IPS-NIHi11 (cell line): ENCODE measurements around the gene ANXA2R.
"Not testable (repeated sequence)": the region's sequence is repeated elsewhere in the genome, so short reads cannot be mapped to it uniquely, and the experiment has no call there.

Experiments
- DNase-seq: peaks from one replicate; pipeline ENCODE4 v3.0.0; 2012; ENCODE audit warnings: mixed read lengths, low spot score

ANXA2R gene, protein sequence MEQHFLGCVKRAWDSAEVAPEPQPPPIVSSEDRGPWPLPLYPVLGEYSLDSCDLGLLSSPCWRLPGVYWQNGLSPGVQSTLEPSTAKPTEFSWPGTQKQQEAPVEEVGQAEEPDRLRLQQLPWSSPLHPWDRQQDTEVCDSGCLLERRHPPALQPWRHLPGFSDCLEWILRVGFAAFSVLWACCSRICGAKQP

DNA sequence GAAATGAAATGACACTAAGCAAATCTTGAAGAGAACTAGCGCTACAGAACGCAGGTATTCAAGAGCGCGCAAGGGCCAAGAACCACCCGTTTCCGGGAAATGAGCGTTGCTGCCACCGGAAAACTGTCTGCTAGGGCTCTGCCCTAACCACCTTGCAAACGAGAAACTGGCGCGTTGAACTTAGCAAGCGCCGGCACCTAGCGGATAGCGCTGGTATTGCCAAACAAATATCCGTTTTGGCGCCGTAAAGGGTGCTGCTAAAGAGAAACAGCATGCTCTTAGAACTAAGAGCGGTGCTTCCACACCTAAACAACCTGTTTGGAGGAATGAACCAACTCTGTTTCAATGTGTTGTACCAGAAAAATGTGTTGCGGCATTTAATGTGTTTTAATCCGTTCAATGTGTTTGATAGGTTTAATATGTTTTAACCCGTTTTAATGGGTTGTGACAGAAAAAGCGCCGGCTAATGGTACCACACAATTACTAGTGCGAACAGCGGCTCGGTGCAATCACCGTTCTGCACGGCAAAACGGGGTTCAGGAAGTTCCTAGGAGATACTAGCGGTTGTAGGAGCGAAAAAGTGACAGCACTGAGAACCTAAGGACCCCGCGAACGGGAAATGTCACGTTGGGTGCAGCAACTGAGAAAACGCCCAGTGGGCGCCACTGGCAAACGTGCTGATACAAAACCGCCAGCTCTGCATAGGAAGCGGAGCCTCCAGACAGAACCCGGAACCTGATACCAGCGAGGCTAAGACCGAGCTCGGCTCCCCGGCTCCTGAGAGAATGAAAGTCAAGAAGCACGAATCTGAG lies at the start of gene ANXA2R:
Gene ANXA2R, minus strand, starts transcription at position 33 of the 812 bp plus-strand sequence. CDS start 273 bp downstream, outside the sequence.
- DNase-seq, result peak; percentile 39

DNA sequence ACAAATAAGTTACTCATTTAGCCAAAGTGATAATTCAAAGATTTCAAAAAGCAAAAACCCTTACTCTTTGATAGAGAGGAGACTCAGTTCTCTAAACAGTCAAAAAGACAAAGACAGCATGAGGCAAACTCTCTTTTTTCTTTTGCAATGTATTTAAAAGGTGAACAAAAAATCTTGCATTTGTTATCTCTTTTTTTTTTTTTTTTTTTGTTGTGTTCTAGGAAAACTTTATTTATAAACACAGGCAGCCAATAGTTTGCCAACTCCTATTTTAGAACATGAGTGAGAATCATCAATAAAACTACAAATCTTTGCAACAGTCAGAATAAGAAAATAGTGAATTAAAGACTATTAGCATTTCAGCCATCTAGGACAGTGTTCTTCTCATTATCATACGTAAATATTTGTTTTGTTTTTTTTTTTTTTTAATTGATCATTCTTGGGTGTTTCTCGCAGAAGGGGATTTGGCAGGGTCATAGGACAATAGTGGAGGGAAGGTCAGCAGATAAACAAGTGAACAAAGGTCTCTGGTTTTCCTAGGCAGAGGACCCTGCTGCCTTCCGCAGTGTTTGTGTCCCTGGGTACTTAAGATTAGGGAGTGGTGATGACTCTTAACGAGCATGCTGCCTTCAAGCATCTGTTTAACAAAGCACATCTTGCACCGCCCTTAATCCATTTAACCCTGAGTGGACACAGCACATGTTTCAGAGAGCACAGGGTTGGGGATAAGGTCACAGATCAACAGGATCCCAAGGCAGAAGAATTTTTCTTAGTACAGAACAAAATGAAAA lies 46.2 kb upstream of the ANXA2R start:
- DNase-seq, result not testable (repeated sequence)

DNA sequence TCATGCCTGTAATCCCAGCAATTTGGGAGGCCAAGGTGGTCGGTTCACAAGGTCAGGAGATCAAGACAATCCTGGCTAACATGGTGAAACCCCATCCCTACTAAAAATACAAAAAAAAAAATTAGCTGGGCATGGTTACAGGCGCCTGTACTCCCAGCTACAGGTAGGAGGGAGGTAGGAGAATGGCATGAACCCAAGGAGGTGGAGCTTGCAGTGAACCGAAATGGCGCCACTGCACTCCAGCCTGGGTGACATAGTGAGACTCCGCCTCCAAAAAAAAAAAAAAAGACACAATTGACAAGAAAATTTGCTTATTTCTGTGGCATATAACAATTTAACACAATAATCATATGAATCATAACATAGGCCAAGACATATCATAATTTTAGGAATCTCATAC lies 45.3 kb upstream of the ANXA2R start:
- DNase-seq, result no peak

DNA sequence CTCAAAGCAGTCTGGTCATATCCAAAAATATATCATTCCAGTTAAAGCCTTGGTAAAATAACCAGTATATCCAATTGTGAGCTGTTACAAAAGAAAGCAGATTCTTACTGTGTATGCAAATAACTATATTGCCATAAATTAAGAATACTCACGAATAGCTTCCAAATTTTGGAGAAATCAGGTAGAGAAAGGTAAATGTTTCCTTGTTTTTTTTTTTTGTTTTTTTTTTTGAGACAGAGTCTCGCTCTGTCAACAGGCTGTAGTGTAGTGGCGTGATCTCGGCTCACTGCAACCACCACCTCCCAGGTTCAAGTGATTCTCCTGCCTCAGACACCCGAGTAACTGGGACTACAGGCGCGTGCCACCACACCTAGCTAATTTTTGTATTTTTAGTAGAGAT lies 44.3 kb upstream of the ANXA2R start:
- not testable (repeated sequence) for DNase-seq

DNA sequence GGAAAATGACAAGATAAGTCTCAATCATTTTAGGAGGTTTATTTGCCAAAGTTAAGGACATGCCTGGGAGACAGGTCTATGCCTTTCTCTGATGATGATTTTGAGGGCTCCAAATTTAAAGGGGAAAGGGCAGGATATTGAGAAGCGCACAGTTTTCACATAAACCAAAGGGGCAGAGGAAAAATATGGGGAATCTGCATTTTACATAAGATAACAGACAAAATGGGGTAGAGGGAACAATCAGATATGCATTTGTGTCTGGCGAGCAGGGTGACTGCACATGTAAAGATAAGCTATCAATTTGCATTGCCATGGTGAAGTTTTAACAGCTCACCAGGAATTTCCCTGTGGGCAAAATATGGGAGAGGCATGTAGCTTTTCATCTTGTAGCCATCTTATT lies 41.2 kb upstream of the ANXA2R start:
- DNase-seq, result not testable (repeated sequence)

DNA sequence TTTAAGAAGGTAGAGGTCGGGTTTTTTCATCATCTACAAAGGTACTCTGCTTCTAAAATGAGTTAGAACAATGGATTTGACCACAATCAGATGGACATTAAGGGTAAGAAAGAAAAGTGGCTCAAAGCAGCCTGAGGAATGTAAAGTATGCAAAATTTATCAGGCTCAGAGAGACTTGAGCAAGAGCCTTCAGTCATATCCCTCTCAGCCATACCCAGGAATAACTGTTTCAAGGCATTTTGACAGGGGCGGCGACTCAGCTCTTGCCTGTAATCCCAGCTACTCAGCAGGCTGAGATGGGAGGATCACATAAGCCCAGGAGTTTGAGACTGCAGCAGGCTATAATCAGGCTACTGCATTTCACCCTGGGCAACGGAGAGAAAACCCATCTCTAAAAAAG lies 38.8 kb upstream of the ANXA2R start:
- DNase-seq, result no peak

DNA sequence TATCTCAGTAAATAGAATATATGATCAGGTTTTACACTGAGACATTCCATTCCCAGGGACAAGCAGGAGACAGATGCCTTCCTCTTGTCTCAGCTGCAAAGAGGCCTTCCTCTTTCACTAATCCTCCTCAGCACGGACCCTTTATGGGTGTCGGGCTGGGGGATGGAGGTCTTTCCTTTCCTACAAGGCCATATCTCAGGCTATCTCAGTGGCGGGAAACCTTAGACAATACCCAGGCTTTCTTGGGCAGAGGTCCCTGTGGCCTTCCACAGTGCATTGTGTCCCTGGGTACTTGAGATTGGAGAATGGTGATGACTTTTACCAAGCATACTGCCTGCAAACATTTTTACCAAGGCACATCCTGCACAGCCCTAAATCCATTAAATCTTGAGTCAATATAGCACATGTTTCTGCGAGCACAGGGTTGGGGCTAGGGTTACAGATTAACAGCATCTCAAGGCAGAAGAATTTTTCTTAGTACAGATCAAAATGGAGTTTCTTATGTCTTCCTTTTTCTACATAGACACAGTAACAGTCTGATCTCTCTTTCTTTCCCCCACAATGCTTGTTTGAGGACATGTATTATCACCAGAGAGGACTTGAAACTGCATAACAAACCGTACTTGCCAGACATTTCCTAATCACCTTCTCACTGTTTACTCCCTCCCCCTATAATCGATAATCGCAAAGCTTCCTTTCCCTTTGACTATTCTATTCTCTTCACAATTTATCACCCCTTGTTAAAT lies 37.5 kb upstream of the ANXA2R start:
- not testable (repeated sequence) for DNase-seq

DNA sequence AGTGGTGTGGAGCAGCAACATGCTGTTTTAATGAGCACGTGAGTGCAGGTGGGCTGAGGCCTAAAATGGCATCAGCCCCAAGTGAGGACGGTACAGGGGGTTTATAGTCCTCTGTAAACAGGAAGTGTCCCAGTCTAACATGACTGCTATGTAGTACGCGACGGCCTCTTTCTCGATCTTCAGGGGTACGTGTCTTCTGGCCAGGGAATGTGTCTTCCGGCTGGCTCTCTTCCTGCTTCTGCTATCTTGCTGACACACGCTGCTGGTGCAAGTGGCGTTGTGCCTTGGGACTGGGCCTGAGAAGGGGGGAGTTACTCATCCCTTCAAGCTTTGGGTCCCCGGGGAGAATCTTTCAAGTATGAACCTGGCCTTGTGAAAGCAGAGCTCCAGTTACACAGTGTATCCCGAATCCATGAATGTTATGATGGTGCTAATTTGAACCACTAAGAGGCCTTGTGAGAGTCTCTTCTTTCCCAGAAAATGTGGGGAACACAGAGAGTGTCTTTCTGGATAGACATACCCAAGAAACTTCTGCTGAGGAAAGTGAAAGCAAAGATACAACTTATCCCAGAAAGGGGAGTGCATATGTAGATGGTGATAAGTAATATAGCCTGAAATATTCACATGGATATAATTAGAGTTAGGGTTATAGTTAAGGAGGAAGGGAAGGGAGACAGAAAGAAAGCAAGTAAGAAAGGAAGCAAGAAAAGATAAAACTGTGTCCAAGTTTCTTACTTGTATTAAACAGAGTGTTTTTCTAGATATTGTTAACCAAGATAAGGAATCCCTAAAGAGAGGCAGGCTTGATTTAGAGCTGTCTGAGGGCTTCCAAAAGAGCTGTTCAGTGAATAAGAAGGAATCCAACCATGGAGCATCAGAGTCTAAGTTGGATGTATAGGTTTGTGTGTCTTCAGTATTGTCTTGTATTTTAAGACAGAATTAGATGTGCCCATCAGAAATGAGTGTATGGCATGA lies 35.5 kb upstream of the ANXA2R start:
- DNase-seq, result no peak

DNA sequence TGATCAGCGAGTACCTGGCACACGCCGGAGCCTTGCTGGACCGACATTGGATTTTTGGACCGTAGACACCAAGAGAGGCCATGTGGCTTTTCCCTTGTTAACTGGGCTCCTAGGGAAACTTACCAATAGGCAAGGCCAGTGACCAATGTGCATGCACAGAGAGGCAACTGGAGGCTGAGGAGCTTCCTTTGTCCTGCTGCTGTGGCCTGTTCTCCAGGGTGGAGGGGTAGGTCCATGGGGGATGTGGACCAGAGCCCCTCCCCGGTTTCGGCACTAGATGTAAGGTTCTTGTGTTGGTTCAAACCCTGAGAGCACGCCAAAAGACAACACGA lies 34.8 kb upstream of the ANXA2R start:
- DNase-seq, result no peak

DNA sequence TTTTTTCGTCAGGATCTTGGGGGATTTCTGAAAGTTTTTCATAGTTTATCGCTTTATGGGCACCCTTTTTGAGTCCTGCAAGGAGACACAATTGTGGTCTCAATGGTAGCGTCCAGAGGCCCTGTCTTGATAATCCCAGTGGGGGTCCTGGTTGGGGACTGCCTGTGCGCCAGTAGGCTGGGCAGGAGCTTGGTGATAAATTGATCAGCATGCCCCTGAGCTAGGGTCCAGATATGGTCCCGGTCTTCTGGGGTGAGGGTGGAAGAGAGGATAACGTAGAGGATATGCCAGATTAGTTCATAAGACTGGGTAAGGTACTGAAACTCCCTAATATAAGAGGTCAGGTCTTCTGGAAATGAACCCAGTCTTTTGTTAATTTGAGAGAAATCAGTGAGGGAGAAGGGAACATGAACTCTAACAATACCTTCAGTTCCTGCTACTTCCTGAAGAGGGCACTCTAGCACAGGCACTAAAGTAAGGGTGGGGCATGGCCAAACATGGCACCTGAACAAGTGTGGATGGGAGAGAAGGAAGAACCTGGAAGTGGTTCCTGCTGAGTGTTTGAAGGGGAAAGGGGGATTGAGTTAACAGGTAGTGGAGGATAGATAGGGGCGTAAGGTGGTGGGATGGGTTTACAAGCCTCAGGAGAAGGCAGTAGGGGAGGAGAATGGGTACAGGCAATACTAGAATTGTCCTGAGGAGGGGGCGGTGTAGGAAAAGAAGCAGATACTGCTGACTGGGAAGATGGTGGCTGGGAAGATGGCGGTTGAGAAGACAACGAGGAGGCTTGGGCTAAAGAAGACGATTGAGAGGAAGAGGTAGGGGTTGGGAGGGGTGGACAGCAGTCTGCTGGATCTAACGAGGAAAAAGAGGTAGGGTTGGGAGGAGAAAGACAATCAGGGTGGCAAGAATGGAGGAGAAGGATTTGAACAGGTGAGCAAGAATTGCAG lies 33.8 kb upstream of the ANXA2R start:
- DNase-seq, result peak; percentile 46

DNA sequence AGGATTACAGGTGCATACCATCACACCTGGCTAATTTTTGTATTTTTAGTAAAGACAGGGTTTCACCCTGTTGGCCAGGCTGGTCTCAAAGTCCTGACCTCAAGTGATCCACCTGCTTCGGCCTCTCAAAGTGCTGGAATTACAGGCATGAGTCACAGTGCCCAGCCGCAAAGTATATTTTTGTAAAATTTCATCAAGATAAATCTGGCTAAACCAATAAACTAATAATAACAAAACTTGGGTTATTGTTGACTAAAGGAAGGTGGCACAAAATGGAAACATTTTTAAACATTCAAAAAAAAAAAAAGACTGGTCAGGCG lies 29.2 kb upstream of the ANXA2R start:
- DNase-seq, result not testable (repeated sequence)

DNA sequence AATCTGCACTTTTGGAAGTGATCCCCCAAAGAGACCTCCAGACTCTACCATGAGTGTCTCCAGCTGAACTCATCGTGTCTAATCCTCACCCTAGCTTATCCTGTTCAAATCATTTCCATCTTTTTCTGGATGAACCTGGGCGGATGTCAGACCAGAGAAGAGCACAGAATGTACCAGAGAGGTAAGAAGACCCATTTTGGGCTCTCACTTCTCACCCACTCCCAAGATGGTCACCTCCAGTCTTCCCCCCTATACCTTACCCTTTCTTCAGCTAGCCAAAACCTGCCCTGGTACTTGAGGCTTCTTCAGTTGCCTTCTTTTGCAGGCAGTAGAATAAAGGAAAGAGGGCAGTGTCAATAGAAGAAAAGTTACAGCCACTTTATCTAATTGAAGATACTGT lies 27.9 kb upstream of the ANXA2R start:
- no peak for DNase-seq

DNA sequence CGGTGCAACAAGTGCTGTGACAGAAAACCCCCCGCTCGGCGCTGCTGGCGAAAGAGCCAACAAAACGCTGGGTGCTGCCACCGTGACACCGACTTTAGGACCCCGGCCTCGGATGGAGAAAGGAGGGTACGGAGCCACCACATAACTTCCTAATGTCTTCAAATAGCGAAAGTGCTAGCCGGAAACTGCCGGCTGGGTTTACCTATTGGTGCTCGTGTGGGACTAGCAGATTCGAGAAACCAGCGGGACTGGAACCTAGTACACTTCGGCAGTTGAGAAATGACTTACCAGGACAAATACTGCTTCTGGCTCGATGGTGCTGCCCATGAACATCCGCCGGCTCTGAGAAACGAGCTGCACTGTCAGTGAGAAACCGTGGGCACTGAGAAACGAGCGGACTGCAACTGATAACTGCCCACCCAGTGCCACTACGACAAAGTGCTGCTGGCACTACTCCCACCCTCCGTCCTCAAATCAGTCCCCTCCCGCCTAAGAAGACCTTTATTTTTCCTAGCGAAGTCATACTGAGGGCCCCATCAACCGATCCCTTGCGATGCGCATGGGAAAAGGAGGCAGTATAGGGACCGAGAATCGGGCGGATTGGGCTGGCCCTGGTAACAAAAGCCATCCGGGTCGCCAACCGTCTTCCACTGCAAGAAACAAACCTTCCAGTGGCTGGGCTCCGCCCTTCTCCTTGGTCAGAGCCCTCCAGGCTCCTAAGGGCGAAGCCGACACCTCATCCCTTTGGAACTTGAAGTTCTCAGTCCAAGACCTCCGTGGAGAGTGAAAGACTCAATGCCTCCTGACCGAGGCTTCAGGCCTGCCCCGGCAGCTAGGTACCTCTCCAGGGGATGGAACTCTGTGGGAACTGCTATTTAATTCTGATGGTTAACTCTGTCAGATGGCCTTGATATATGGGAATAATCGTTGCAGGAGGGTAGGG lies 27.0 kb upstream of the ANXA2R start:
- DNase-seq, result peak; percentile 59

DNA sequence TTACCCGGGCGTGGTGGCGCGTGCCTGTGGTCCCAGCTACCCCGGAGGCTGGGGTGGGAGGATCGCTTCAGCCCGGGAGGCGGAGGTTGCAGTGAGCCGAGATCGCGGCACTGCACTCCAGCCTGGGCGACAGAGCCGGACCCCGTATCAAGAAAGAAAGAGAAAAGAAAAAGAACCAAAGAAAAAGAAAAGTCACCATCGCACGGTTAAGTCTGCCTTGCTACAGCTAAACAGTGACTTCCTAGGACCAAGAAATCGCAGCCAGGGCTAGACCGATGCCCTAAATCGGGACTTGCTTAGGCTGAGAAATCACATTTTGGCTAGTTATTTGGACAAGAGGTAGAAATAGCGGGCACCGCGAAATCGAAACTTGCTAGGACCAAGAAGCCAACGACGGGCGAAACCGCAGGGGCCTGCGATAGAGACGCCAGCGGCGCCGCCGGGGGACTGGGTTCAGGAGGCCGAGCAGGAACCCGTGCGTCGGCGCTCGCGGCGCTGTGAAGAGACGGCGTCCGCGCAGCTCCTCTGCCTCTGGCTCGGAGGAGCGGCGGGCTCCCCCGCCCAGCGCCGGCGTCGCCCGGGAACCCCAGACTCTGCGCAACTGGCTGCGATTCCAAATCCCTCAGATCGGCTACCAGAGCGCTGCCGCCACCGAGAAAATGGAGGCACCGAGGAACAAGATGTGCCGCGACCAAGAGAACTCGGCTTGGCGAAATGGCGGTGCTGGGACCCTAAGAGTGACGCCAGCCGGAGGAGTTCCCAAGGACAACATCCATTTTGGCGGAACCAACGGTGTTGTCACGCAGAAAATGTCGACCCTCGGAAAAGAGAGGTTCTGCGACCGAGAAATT lies 26.1 kb upstream of the ANXA2R start:
- DNase-seq, result peak; percentile 52

DNA sequence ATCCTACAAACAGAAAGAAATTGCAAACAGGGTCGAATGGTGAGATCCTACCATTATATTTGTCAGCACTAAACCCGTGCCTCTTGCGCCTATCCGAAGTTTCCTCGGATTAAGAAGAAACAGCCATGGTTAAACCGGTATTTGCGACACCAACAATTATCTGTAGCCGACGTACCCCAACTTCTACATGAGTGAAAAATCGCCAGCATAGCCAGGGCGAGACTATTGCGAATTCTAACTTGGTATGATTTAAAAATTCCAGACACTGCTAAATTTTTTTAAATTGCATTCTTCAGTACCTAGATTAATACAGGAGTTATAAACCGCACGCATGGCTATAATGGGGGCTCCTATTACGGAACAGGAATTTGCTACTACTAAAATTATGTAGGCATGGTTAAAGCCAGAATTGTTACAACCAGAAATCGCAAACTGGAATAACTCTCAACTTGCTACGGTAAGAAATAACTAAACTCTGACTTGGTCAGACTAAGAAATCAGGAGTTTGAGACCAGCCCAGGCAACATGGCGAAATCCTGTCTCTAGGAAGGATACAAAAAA lies 25.3 kb upstream of the ANXA2R start:
- no peak for DNase-seq

DNA sequence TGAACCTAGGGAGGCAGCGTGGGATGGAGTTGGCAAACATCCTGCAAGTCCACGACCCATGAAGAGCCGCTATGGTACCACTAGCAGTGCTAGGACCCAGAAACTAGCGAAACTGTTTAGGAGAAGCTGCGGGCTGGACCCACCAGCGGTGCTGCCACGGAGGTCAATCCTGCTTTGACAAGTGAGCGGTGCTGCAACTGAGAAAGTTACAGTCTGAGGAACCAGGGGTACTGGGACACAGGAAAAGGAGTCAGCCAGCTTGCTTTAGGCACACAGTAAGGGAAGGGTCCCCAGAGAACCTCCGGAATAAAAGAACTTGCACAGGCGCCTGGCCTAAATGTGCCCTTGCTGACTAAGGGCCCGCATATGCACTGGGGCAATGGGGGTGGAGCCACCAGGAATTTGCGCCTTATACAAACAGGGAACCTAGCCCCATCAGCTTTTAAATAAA lies 23.6 kb upstream of the ANXA2R start:
- DNase-seq, result no peak

DNA sequence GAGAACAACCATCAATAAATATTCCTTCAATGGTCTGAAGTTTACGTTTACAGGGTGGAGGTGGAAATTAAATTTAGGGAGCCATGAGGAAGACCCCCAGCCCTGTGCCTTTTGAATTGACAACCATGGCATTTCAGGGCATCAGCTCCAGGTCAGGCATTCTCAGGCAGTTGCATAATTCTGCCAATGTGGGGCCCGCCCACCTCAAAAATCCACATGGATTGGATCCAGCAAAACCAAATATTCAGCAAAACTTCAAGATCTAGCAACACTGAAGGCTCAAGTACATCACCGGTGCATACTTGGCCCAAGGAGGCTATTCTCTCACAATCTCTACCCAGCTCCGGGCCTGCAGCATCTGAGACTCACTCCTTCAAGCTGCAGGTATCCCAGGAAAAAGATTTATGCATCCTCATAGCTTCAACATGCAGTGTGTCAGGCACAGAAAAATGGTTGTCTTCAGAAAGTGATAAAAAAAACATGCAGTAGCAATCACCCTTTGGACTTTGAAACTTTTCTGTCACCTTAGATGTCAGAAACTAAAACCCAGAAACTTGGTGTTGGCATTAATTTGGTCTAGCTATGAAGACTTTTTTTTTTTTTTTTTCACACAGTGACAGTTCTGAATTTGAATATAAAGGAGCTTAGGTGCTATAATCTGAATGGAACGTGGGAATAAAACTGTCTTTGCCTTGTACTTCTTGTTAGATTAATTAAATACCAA lies 21.4 kb upstream of the ANXA2R start:
- DNase-seq, result no peak
